ENCODE measurements around the gene DST. TPM values are rescaled to one million over a fixed set of nuclear protein-coding genes. Genes with fewer than 3 reads are reported as not detected.
A peak's percentile ranks its signal among the peaks of the same experiment; 100 is the strongest.

Gene DST
- total RNA-seq, 1 donor from 2014 or later = 450 TPM

DNA sequence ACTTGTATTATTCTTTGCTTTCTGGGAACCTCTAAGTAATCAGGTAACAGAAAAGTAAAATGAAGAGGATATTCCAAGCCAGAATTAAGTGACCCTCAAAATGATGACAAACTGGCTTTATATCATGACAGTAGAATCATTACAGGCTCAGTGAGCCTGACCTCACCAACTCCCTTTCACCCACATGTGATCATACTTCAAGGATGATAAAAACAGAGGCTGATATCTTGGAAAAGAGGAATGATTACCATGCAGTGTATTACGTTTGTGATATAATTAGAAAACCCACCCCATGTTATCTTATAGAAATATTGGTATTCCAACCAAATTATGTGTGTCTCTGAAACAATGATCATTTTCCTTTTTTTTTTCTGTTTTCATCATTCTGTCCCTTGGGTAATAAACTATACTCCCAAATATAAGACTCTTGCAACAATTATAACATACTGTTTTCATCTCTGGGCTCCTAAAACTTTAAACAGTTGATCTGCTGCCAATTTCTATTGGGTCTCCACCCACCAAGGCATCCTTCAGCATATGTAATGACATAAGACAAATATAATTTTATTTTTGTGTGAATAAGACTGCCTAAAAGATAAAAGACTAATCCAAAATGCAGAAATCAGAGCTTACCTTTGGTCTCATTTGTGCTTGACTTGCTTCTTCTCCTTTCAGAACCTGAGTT, 115.7 kb downstream of the DST start:
- Histone ChIP-seq H3K4me3 (no peak overlapping the region), H3K27ac (peak overlapping the region; percentile 33), H3K36me3 (peaks cover 64% of the 10 kb centered on the region), H3K9me3 (no peaks in the 10 kb centered on the region), H3K27me3 (no peaks in the 10 kb centered on the region), H3K4me1 (peaks cover 6% of the 10 kb centered on the region)
- ATAC-seq (no peak), DNase-seq (no peak)
- TF ChIP-seq, protein P1, sequence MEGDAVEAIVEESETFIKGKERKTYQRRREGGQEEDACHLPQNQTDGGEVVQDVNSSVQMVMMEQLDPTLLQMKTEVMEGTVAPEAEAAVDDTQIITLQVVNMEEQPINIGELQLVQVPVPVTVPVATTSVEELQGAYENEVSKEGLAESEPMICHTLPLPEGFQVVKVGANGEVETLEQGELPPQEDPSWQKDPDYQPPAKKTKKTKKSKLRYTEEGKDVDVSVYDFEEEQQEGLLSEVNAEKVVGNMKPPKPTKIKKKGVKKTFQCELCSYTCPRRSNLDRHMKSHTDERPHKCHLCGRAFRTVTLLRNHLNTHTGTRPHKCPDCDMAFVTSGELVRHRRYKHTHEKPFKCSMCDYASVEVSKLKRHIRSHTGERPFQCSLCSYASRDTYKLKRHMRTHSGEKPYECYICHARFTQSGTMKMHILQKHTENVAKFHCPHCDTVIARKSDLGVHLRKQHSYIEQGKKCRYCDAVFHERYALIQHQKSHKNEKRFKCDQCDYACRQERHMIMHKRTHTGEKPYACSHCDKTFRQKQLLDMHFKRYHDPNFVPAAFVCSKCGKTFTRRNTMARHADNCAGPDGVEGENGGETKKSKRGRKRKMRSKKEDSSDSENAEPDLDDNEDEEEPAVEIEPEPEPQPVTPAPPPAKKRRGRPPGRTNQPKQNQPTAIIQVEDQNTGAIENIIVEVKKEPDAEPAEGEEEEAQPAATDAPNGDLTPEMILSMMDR (IDR thresholded peaks at IDR 0.05) = no peak
- intact Hi-C loops (cut with DNase I) = no loop called here

GRCh38 chr6:56525974-56526789, 116.5 kb downstream of the DST start:
- intact Hi-C loops (cut with DNase I) = no loop called here
- ATAC-seq (no peak), DNase-seq (no peak)
- Histone ChIP-seq H3K36me3 (peaks cover 55% of the 10 kb centered on the region), H3K27me3 (no peaks in the 10 kb centered on the region), H3K9me3 (no peaks in the 10 kb centered on the region), H3K4me3 (no peak overlapping the region), H3K4me1 (peaks cover 10% of the 10 kb centered on the region), H3K27ac (no peak overlapping the region)
- TF ChIP-seq, protein P1 (IDR thresholded peaks at IDR 0.05) = no peak

DNA sequence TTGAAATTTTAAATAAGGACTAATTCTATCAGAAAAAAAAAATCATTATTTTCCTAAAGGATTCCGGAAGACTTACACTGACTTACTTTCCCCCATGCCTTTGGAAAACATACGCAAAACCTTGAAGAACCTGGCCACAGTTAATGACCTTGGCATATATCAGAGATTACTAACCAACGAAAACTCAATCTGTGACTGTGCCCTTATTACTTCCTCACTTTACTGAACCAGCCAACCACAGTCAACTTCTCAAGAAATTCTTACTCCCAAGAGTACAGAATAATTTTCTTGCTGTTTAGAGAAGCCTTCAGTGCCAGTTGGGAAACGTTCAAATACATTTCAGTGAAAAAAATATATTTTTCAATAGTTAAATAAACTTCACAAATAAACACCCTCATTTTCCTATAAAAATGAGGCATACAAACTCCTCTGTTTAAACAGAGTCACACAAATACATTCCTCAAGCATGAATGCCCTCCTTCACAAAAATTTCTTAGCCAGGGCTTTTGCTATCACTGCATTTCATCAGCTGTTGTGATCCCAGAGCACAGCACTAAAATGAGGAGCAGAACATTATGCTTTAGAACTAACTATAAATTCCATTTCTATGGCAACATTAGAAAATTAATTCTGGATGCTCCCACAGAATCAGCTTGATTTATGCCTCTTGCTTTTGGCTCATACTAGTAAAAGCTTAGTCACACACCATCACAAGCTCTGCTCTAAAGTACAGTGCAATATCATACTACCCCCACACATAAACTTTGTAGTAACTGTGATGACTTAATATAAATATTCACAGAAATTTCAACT, 117.6 kb downstream of the DST start:
- Histone ChIP-seq H3K4me3 (no peak overlapping the region), H3K27ac (peak overlapping the region; percentile 7), H3K36me3 (peaks cover 51% of the 10 kb centered on the region), H3K9me3 (no peaks in the 10 kb centered on the region), H3K27me3 (no peaks in the 10 kb centered on the region), H3K4me1 (peaks cover 10% of the 10 kb centered on the region)
- no peak for DNase-seq
- ATAC-seq = no peak
- TF ChIP-seq, protein P1 (IDR thresholded peaks at IDR 0.05) = no peak
- intact Hi-C loops (cut with DNase I) = no loop called here

DNA sequence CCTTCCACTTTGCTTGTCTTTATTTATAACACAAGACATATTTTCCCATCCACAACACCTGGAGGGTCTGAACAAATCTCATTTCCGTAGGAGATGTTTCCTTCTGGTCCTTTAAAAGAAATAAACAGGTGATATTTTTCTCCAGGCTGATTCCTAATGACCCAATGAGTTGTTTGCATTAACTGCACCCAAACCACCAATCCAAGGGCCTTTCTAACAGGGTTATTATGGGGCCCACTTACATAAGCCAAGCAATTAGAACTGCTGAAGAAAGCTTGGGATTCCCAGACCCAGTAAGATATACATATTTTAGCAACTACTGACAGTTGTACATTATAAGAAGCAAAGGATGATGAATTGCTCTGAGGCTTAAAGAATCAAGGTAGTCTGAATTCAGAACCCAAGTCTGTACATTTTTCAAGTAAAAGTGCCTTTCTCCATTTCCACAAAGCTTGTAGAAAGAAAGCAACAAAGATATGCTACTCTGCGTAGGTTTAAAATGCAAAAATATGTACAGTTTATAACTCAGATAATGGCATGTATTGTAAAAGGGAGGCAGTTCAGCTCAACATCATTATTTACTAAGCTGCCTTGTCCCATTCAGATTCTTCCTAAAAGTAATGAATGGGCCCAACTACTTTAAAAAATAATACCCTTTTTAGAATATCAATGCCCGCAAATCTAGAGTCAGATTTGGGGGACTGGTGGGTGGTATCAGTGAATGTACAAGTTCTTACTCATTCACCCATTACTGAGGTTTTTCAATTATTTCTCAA, 120.0 kb downstream of the DST start:
- ATAC-seq = no peak
- H3K4me1 ChIP-seq = peaks cover 13% of the 10 kb centered on the region
- H3K9me3 ChIP-seq = no peaks in the 10 kb centered on the region
- DNase-seq = no peak
- TF ChIP-seq, protein P1 (IDR thresholded peaks at IDR 0.05) = no peak
- intact Hi-C loops (cut with DNase I) = no loop called here
- H3K27ac ChIP-seq = no peak overlapping the region
- no peak overlapping the region for H3K4me3 ChIP-seq
- peaks cover 29% of the 10 kb centered on the region for H3K36me3 ChIP-seq
- no peaks in the 10 kb centered on the region for H3K27me3 ChIP-seq

GRCh38 chr6:56521976-56522375, 120.7 kb downstream of the DST start:
- intact Hi-C loops (cut with DNase I) = no loop called here
- Histone ChIP-seq H3K4me1 (peaks cover 17% of the 10 kb centered on the region), H3K9me3 (no peaks in the 10 kb centered on the region), H3K27ac (no peak overlapping the region), H3K4me3 (no peak overlapping the region), H3K36me3 (peaks cover 29% of the 10 kb centered on the region), H3K27me3 (no peaks in the 10 kb centered on the region)
- ATAC-seq = no peak
- no peak for DNase-seq
- TF ChIP-seq, protein P1 (IDR thresholded peaks at IDR 0.05) = no peak
